AG10803 (cell line): Measurements from ENCODE around the gene SH3RF3.

Experiments
- DNase-seq: peaks from one replicate; pipeline ENCODE4 v3.0.0; 2010; ENCODE audit warnings: low read depth
- H3K4me3 ChIP-seq: 2 replicates; pipeline ENCODE4 v1.5.1; 2011; ENCODE audit warnings: mild to moderate bottlenecking, low read length, control low read depth
- CTCF ChIP-seq: conservative IDR thresholded peaks from 2 replicates; pipeline ENCODE4 v1.5.1; 2011; ENCODE audit warnings: mild to moderate bottlenecking, low read length, control low read depth, inconsistent platforms

Gene SH3RF3

GRCh38 chr2:109237792-109238191 is 108.8 kb downstream of the SH3RF3 start:
- H3K4me3 ChIP-seq, result no peak overlapping the region
- no peak for DNase-seq
- TF ChIP-seq CTCF, result no peak

- DNase-seq, result peak; percentile 95
- H3K4me3 ChIP-seq, result no peak overlapping the region
- no peak for TF ChIP-seq CTCF
Measured at GRCh38 chr2:109238580-109238979, 109.6 kb downstream of the SH3RF3 start.

- DNase-seq, result peak; percentile 47
- H3K4me3 ChIP-seq, result no peak overlapping the region
- no peak for TF ChIP-seq CTCF
Measured at GRCh38 chr2:109239720-109240119, 110.7 kb downstream of the SH3RF3 start.

- no peak for TF ChIP-seq CTCF
- peak; percentile 42 for DNase-seq
- no peak overlapping the region for H3K4me3 ChIP-seq
Measured at GRCh38 chr2:109242210-109242653, 113.2 kb downstream of the SH3RF3 start.

GRCh38 chr2:109242654-109243331 is 113.8 kb downstream of the SH3RF3 start:
- peak; percentile 96 for DNase-seq
- peak overlapping the region; percentile 33 for H3K4me3 ChIP-seq
- TF ChIP-seq CTCF, result no peak

GRCh38 chr2:109243526-109244303 is 114.7 kb downstream of the SH3RF3 start:
- peak; percentile 16 for DNase-seq
- TF ChIP-seq CTCF, result no peak

GRCh38 chr2:109244304-109244582 is 115.2 kb downstream of the SH3RF3 start:
- H3K4me3 ChIP-seq, result no peak overlapping the region
- no peak for TF ChIP-seq CTCF
- no peak for DNase-seq

More at GRCh38 chr2:109243526-109244303, 114.7 kb downstream of the SH3RF3 start:
- no peak overlapping the region for H3K4me3 ChIP-seq
